Endothelial cell of umbilical vein (primary cell): ENCODE data around the gene CRYL1.

Source experiments
- CTCF ChIP-seq, 2 donors: IDR thresholded peaks; 1 replicate in 1 of 2; 2 replicates in 1 of 2; pipeline ENCODE4 v1.5.1; 2011; ENCODE audit warnings: low read length in 2 of 2, mild to moderate bottlenecking in 2 of 2, moderate library complexity in 2 of 2, control low read depth in 1 of 2, inconsistent platforms in 1 of 2, low read depth in 1 of 2; ENCODE audit not compliant: insufficient read depth in 1 of 2; ENCODE audit errors: extremely low read depth in 1 of 2
- EZH2 ChIP-seq: IDR thresholded peaks from 2 replicates; pipeline ENCODE4 v1.6.1; 2012; ENCODE audit warnings: borderline replicate concordance, low read depth, mild to moderate bottlenecking, moderate library complexity, low read length, inconsistent platforms; ENCODE audit not compliant: severe bottlenecking

GRCh38 chr13:20559659-20560356 is 34.2 kb upstream of the CRYL1 start:
- TF ChIP-seq CTCF (IDR thresholded peaks at IDR 0.05; ENCODE audit: extremely low read depth in 1 of 2, insufficient read depth in 1 of 2, low read depth in 1 of 2, low read length in 2 of 2) (no peak), EZH2 (no peak)
